ENCODE measurements around the gene RNF181.
"Not testable (repeated sequence)": the region's sequence is repeated elsewhere in the genome, so short reads cannot be mapped to it uniquely, and the experiment has no call there.

Gene RNF181

GRCh38 chr2:85554980-85555612 is 40.4 kb upstream of the RNF181 start:
- H3K27me3 ChIP-seq, result no peaks in the 10 kb centered on the region
- peaks cover 32% of the 10 kb centered on the region for H3K36me3 ChIP-seq
- H3K27ac ChIP-seq, result no peak overlapping the region
- no peak overlapping the region for H3K4me3 ChIP-seq (ENCODE audit: low read depth in 1 of 2, low read length in 1 of 2)
- peaks cover 22 to 26% of the 10 kb centered on the region in 2 experiments for H3K4me1 ChIP-seq (ENCODE audit: control insufficient read depth in 1 of 2, insufficient read depth in 1 of 2, low read depth in 1 of 2, low read length in 1 of 2)
- no peaks in the 10 kb centered on the region for H3K9me3 ChIP-seq
- TF ChIP-seq CTCF (IDR thresholded peaks at IDR 0.05), result no peak

GRCh38 chr2:85557130-85557529 is 38.4 kb upstream of the RNF181 start:
- Histone ChIP-seq H3K36me3 (peaks cover 32% of the 10 kb centered on the region), H3K9me3 (no peaks in the 10 kb centered on the region)
- TF ChIP-seq CTCF (IDR thresholded peaks at IDR 0.05), result no peak

GRCh38 chr2:85558160-85558559 is 37.4 kb upstream of the RNF181 start:
- Histone ChIP-seq H3K27me3 (no peaks in the 10 kb centered on the region), H3K4me3 (ENCODE audit: low read depth in 1 of 2, low read length in 1 of 2) (no peak overlapping the region), H3K4me1 (ENCODE audit: control insufficient read depth in 1 of 2, insufficient read depth in 1 of 2, low read depth in 1 of 2, low read length in 1 of 2) (peaks cover 13 to 15% of the 10 kb centered on the region in 2 experiments), H3K36me3 (peaks cover 22% of the 10 kb centered on the region), H3K27ac (no peak overlapping the region), H3K9me3 (no peaks in the 10 kb centered on the region)
- no peak for TF ChIP-seq CTCF (IDR thresholded peaks at IDR 0.05)

More at GRCh38 chr2:85557130-85557529, 38.4 kb upstream of the RNF181 start:
- no peak overlapping the region for H3K4me3 ChIP-seq (ENCODE audit: low read depth in 1 of 2, low read length in 1 of 2)
- H3K27ac ChIP-seq, result no peak overlapping the region
- no peaks in the 10 kb centered on the region for H3K27me3 ChIP-seq
- H3K4me1 ChIP-seq (ENCODE audit: control insufficient read depth in 1 of 2, insufficient read depth in 1 of 2, low read depth in 1 of 2, low read length in 1 of 2), result peaks cover 15 to 17% of the 10 kb centered on the region in 2 experiments

- not testable (repeated sequence) for H3K9me3 ChIP-seq, H3K27me3 ChIP-seq, H3K36me3 ChIP-seq, H3K27ac ChIP-seq
- peak overlapping the region in 1 of 2 experiments; percentile 74 for H3K4me3 ChIP-seq (ENCODE audit: low read depth in 1 of 2, low read length in 1 of 2)
- peaks cover 18 to 21% of the 10 kb centered on the region in 2 experiments for H3K4me1 ChIP-seq (ENCODE audit: control insufficient read depth in 1 of 2, insufficient read depth in 1 of 2, low read depth in 1 of 2, low read length in 1 of 2)
Measured at GRCh38 chr2:85560403-85560726, 35.2 kb upstream of the RNF181 start.

- H3K36me3 ChIP-seq, result no peaks in the 10 kb centered on the region
- no peaks in the 10 kb centered on the region for H3K27me3 ChIP-seq
- no peaks in the 10 kb centered on the region for H3K9me3 ChIP-seq
- peak overlapping the region; percentile 82 for H3K27ac ChIP-seq
- H3K4me1 ChIP-seq (ENCODE audit: control insufficient read depth in 1 of 2, insufficient read depth in 1 of 2, low read depth in 1 of 2, low read length in 1 of 2), result peaks cover 18 to 21% of the 10 kb centered on the region in 2 experiments
- peak overlapping the region; percentile 74 to 94 for H3K4me3 ChIP-seq (ENCODE audit: low read depth in 1 of 2, low read length in 1 of 2)
- TF ChIP-seq CTCF (IDR thresholded peaks at IDR 0.05), result no peak
Measured at GRCh38 chr2:85560812-85561279, 34.7 kb upstream of the RNF181 start.

GRCh38 chr2:85561280-85562212 is 34.0 kb upstream of the RNF181 start, which contains the start of gene GGCX:
GGCX (minus strand) TSS chr2:85561493; CDS start chr2:85561428, 65 bp downstream.
- no peaks in the 10 kb centered on the region for H3K9me3 ChIP-seq
- H3K27me3 ChIP-seq, result no peaks in the 10 kb centered on the region

More at GRCh38 chr2:85561280-85562212, 34.0 kb upstream of the RNF181 start, which contains the start of gene GGCX:
- H3K27ac ChIP-seq, result peak within 1 kb of the TSS; percentile 82
- peak within 1 kb of the TSS; percentile 74 to 94 for H3K4me3 ChIP-seq (ENCODE audit: low read depth in 1 of 2, low read length in 1 of 2)
- peak; percentile 64 for TF ChIP-seq CTCF (IDR thresholded peaks at IDR 0.05)
- no peaks in the 10 kb centered on the region for H3K36me3 ChIP-seq
- peaks cover 18 to 21% of the 10 kb centered on the region in 2 experiments for H3K4me1 ChIP-seq (ENCODE audit: control insufficient read depth in 1 of 2, insufficient read depth in 1 of 2, low read depth in 1 of 2, low read length in 1 of 2)
